HCT116 (cell line): Measurements from ENCODE around the gene SLC2A13. TPM values are rescaled to one million over a fixed set of nuclear protein-coding genes. Genes with fewer than 3 reads are reported as not detected.

Source experiments
- ATAC-seq: fragments of 200-7000 bp; cut with Tn5 transposase; 2 replicates; pipeline ENCODE4 v1.9.1; 2020; ENCODE audit warnings: mild to moderate bottlenecking, moderate library complexity
- BruUV-seq: library from RNA; stranded (reverse); fragments of 400-500 nt; replicated peaks from 2 replicates; lab custom pipeline; 2021; lab: Mats Ljungman, UMichigan
- CTCF ChIA-PET: fragments of 300-600 bp; sonication (Branson Sonifier 250); formaldehyde crosslinking; loops from one replicate; lab custom pipeline; 2021; ENCODE audit warnings: antibody characterized with exemption; lab: Charles Lee
- POLR2A ChIA-PET: fragments of 300-600, 350-600 bp; sonication (Branson Sonifier 250); formaldehyde crosslinking; loops from one replicate; lab custom pipeline; 2021; ENCODE audit warnings: antibody characterized with exemption; lab: Charles Lee
- RAD21 ChIA-PET, 2 experiments: fragments of 300-600 bp; sonication (Branson Sonifier 250); formaldehyde crosslinking; loops; one replicate each; lab custom pipeline; 2023; ENCODE audit warnings: low total read pairs in 2 of 2; ENCODE audit not compliant: uncharacterized antibody in 2 of 2, unreplicated experiment in 2 of 2, low non-redundant PET in 1 of 2; lab: Charles Lee
- DNase-seq: peaks from one replicate; pipeline ENCODE4 v3.0.0-alpha.2; 2010; ENCODE audit warnings: low read depth, low spot score
- H2AFZ ChIP-seq: fragments of 200-600 bp; shearing (Covaris generic), sonication (generic); 2 replicates; pipeline ENCODE4 v1.6.1; 2017; ENCODE audit warnings: low read depth, mixed run types, mixed read lengths, antibody characterized with exemption, low read length; ENCODE audit not compliant: poor library complexity, severe bottlenecking
- H3K27ac ChIP-seq: 2 replicates; pipeline ENCODE4 v1.5.1; 2012; ENCODE audit warnings: low read depth, low read length
- H3K27me3 ChIP-seq: fragments of 200-600 bp; sonication (generic); 2 replicates; pipeline ENCODE4 v1.6.1; 2016; ENCODE audit warnings: mixed run types, low read length, mixed read lengths; ENCODE audit not compliant: insufficient read depth
- H3K36me3 ChIP-seq, 2 experiments: fragments of 200-500 bp in 1 of 2; fragments of 200-600 bp in 1 of 2; sonication (Bioruptor generic) in 1 of 2; sonication (generic) in 1 of 2; 2 replicates each; pipeline versions ENCODE4 v1.5.1 to v1.6.1; 2014 to 2016; ENCODE audit warnings: low read length in 2 of 2, inconsistent platforms in 1 of 2, mixed read lengths in 1 of 2, mixed run types in 1 of 2; ENCODE audit not compliant: insufficient read depth in 2 of 2, control insufficient read depth in 1 of 2
- H3K4me1 ChIP-seq, 2 experiments: fragments of 200-600 bp in 1 of 2; sonication (generic) in 1 of 2; 2 replicates each; pipeline versions ENCODE4 v1.5.1 to v1.6.1; 2012 to 2017; ENCODE audit warnings: low read length in 2 of 2, inconsistent platforms in 1 of 2, mild to moderate bottlenecking in 1 of 2, mixed read lengths in 1 of 2, mixed run types in 1 of 2, moderate library complexity in 1 of 2; ENCODE audit not compliant: insufficient read depth in 2 of 2, control insufficient read depth in 1 of 2
- H3K4me2 ChIP-seq: fragments of 200-600 bp; sonication (generic); 2 replicates; pipeline ENCODE4 v1.6.1; 2017; ENCODE audit warnings: mixed run types, low read length, mixed read lengths
- H3K4me3 ChIP-seq, 2 experiments: fragments of 200-600 bp in 1 of 2; sonication (generic) in 1 of 2; replicated peaks in 1 of 2; 2 replicates each; pipeline ENCODE4 v1.5.1; 2011 to 2016; ENCODE audit warnings: low read length in 2 of 2, control low read depth in 1 of 2, low read depth in 1 of 2, mild to moderate bottlenecking in 1 of 2, mixed read lengths in 1 of 2, mixed run types in 1 of 2
- H3K79me2 ChIP-seq: fragments of 200-600 bp; sonication (generic); 2 replicates; pipeline ENCODE4 v1.6.1; 2017; ENCODE audit warnings: mild to moderate bottlenecking, mixed run types, low read length, moderate library complexity, mixed read lengths; ENCODE audit not compliant: insufficient read depth
- H3K9ac ChIP-seq: fragments of 200-600 bp; sonication (generic); 2 replicates; pipeline ENCODE4 v1.6.1; 2016; ENCODE audit warnings: low read length, mixed read lengths
- H3K9me2 ChIP-seq: fragments of 200-600 bp; sonication (generic), shearing (Covaris generic); 2 replicates; pipeline ENCODE4 v1.6.1; 2017; ENCODE audit warnings: mixed run types, mild to moderate bottlenecking, moderate library complexity; ENCODE audit not compliant: insufficient read depth
- H3K9me3 ChIP-seq, 2 experiments: fragments of 200-500 bp in 1 of 2; fragments of 200-600 bp in 1 of 2; sonication (Bioruptor generic) in 1 of 2; sonication (generic) in 1 of 2; 2 replicates each; pipeline ENCODE4 v1.6.1; 2014 to 2017; ENCODE audit warnings: low read length in 2 of 2, mixed read lengths in 2 of 2, inconsistent platforms in 1 of 2, low read depth in 1 of 2, mild to moderate bottlenecking in 1 of 2, mixed run types in 1 of 2, moderate library complexity in 1 of 2; ENCODE audit not compliant: control insufficient read depth in 1 of 2, insufficient read depth in 1 of 2
- H4K20me1 ChIP-seq: fragments of 200-600 bp; sonication (generic), shearing (Covaris generic); 2 replicates; pipeline ENCODE4 v1.6.1; 2017; ENCODE audit warnings: mixed run types, mild to moderate bottlenecking, moderate library complexity; ENCODE audit not compliant: insufficient read depth
- CBX3 ChIP-seq: IDR thresholded peaks from 2 replicates; pipeline ENCODE4 v1.6.1; 2012; ENCODE audit warnings: low read depth
- CEBPB ChIP-seq: IDR thresholded peaks from 2 replicates; pipeline ENCODE4 v1.6.1; 2012; ENCODE audit warnings: low read depth
- EGR1 ChIP-seq: IDR thresholded peaks from 2 replicates; pipeline ENCODE4 v1.6.1; 2012; ENCODE audit warnings: low read depth
- ELF1 ChIP-seq: IDR thresholded peaks from 2 replicates; pipeline ENCODE4 v1.6.1; 2012; ENCODE audit warnings: low read depth, borderline replicate concordance
- EZH2 ChIP-seq: fragments of 200-600 bp; sonication (generic); IDR thresholded peaks from 2 replicates; pipeline ENCODE4 v1.6.1; 2017; ENCODE audit warnings: antibody characterized with exemption, mixed run types
- FOSL1 ChIP-seq: IDR thresholded peaks from 2 replicates; pipeline ENCODE4 v1.6.1; 2012; ENCODE audit warnings: low read depth
- POLR2A ChIP-seq: IDR thresholded peaks from 2 replicates; pipeline ENCODE4 v1.7.0; 2011; ENCODE audit warnings: borderline replicate concordance; ENCODE audit not compliant: insufficient read depth, insufficient read length; ENCODE audit errors: extremely low read depth
- POLR2AphosphoS5 ChIP-seq: IDR thresholded peaks from 2 replicates; pipeline ENCODE4 v1.6.1; 2011; ENCODE audit warnings: mild to moderate bottlenecking, low read depth, low read length, moderate library complexity
- RAD21 ChIP-seq: IDR thresholded peaks from 2 replicates; pipeline ENCODE4 v1.6.1; 2012; ENCODE audit warnings: low read depth, mild to moderate bottlenecking
- SIN3A ChIP-seq: IDR thresholded peaks from 2 replicates; pipeline ENCODE4 v1.6.1; 2012; ENCODE audit warnings: low read depth
- SP1 ChIP-seq: IDR thresholded peaks from 2 replicates; pipeline ENCODE4 v1.6.1; 2012; ENCODE audit warnings: low read depth
- SRF ChIP-seq: IDR thresholded peaks from 2 replicates; pipeline ENCODE4 v1.6.1; 2012; ENCODE audit warnings: low read depth
- YY1 ChIP-seq: IDR thresholded peaks from 2 replicates; pipeline ENCODE4 v1.6.1; 2011; ENCODE audit warnings: low read length, low read depth, moderate library complexity, mild to moderate bottlenecking; ENCODE audit not compliant: insufficient replicate concordance; ENCODE audit errors: extremely low read depth
- ZFX ChIP-seq: fragments of 450-650 bp; IDR thresholded peaks from 2 replicates; pipeline ENCODE4 v1.6.1; 2017
- intact Hi-C: fragments of 100-400 bp; cut with micrococcal nuclease; formaldehyde crosslinking; loops from 2 replicates; pipeline ENCODE4 v1.10.0; 2022
- total RNA-seq: library from RNA; stranded (reverse); gene quantifications from one replicate; pipeline ENCODE4 v1.2.1, GENCODE V29; 2021; ENCODE audit not compliant: unreplicated experiment
- TF ChIP-seq, protein P1 (sequence below): IDR thresholded peaks from 2 replicates; pipeline ENCODE4 v1.6.1; 2012

SLC2A13 gene
- total RNA-seq, 1 experiment from 2014 or later: 6.8 TPM

- TF ChIP-seq, protein P1, sequence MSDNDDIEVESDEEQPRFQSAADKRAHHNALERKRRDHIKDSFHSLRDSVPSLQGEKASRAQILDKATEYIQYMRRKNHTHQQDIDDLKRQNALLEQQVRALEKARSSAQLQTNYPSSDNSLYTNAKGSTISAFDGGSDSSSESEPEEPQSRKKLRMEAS: no peak
- TF ChIP-seq SRF (no peak), CEBPB (no peak), CBX3 (no peak), ELF1 (no peak)
These were observed 175.8 kb downstream of the SLC2A13 start (continued) for GRCh38 chr12:39930101-39930500.

- H2AFZ ChIP-seq: no peak overlapping the region
- H3K9ac ChIP-seq: no peak overlapping the region
- no peak overlapping the region for H3K4me2 ChIP-seq
- no peaks in the 10 kb centered on the region for H3K27me3 ChIP-seq
- no TSS peak for BruUV-seq
- ChIA-PET CTCF (no interaction called here), POLR2A (no interaction called here)
- H3K36me3 ChIP-seq: no peaks in the 10 kb centered on the region
- H4K20me1 ChIP-seq: no peaks in the 10 kb centered on the region
- no peak for DNase-seq
- intact Hi-C loops: no loop called here
- H3K9me2 ChIP-seq: no peaks in the 10 kb centered on the region
- no peaks in the 10 kb centered on the region for H3K9me3 ChIP-seq
- ATAC-seq: no peak
- no peaks in the 10 kb centered on the region for H3K79me2 ChIP-seq
- no peak overlapping the region for H3K4me3 ChIP-seq
- H3K27ac ChIP-seq: no peak overlapping the region
- no peaks in the 10 kb centered on the region for H3K4me1 ChIP-seq
- no peak for TF ChIP-seq POLR2A
- no peak for TF ChIP-seq CBX3
- TF ChIP-seq FOSL1: no peak
- no peak for TF ChIP-seq SIN3A
- TF ChIP-seq ELF1: no peak
- no peak for TF ChIP-seq YY1
- TF ChIP-seq SP1: no peak
- TF ChIP-seq POLR2AphosphoS5: no peak
- TF ChIP-seq EGR1: no peak
- TF ChIP-seq, protein P1: no peak
- no peak for TF ChIP-seq ZFX
- no peak for TF ChIP-seq EZH2
- TF ChIP-seq RAD21: no peak
- no peak for TF ChIP-seq SRF
- TF ChIP-seq CEBPB: no peak
- TF ChIP-seq, all 23 proteins: peak for 0
- RAD21 ChIA-PET: no interaction called here
These were observed 177.5 kb downstream of the SLC2A13 start for GRCh38 chr12:39928181-39928899.
